ENCODE measurements around the gene MT3. TPM values are rescaled to one million over a fixed set of nuclear protein-coding genes. Genes with fewer than 3 reads are reported as not detected.

The MT3 gene
- total and polyA plus RNA-seq, 2 of the 13 experiments (the other 11 are each of a cell fraction or from before 2014, with no cell fraction given), result not detected

GRCh38 chr16:56606476-56607108 is 17.3 kb downstream of the MT3 start (continued):
- TF ChIP-seq ZMYM2 (CRISPR knock-in tag; IDR thresholded peaks at IDR 0.05) (peak; percentile 38; the same call in 1 of the 2 replicates), GMEB1 (CRISPR knock-in tag; IDR thresholded peaks at IDR 0.05; ENCODE audit: borderline replicate concordance) (peak; percentile 55; the same call in 1 of the 2 replicates), STAG1 (CRISPR knock-in tag; IDR thresholded peaks at IDR 0.05) (peak; percentile 13; the same call in 1 of the 2 replicates), ZNF770 (CRISPR knock-in tag; IDR thresholded peaks at IDR 0.05) (no peak), ZHX2 (IDR thresholded peaks at IDR 0.05; ENCODE audit: low read depth) (no peak; the same call in 1 of the 2 replicates), ZHX2 (CRISPR knock-in tag; IDR thresholded peaks at IDR 0.05; ENCODE audit: borderline replicate concordance) (no peak), ZNF709 (CRISPR knock-in tag; IDR thresholded peaks at IDR 0.05) (no peak), ZNF720 (CRISPR knock-in tag; IDR thresholded peaks at IDR 0.05) (no peak), ZBTB14 (CRISPR knock-in tag; IDR thresholded peaks at IDR 0.05) (no peak), SOX13 (IDR thresholded peaks at IDR 0.05) (0 out of 2 replicates have a peak, but pooled peaks have one; percentile 11), SOX13 (CRISPR knock-in tag; conservative IDR thresholded peaks at IDR 0.05 in 1 of 2, IDR thresholded peaks at IDR 0.05 in 1 of 2) (peak in 1 of 2 experiments; percentile 83; a peak in 2 of 4 replicates), MTA1 (CRISPR knock-in tag; IDR thresholded peaks at IDR 0.05; ENCODE audit: borderline replicate concordance) (no peak), XRCC5 (optimal IDR thresholded peaks at IDR 0.05; ENCODE audit: low read length) (no peak), ZNF446 (CRISPR knock-in tag; IDR thresholded peaks at IDR 0.05) (no peak), ZNF839 (CRISPR knock-in tag; IDR thresholded peaks at IDR 0.05; ENCODE audit: borderline replicate concordance) (no peak), ZSCAN9 (CRISPR knock-in tag; IDR thresholded peaks at IDR 0.05; ENCODE audit: borderline replicate concordance) (no peak), RELA (CRISPR knock-in tag; IDR thresholded peaks at IDR 0.05) (no peak), ZNF224 (CRISPR knock-in tag; IDR thresholded peaks at IDR 0.05) (no peak; the same call in none of the 2 replicates)

All from HepG2 (cell line).